Mesothelial cell of epicardium (in vitro differentiated cells): ENCODE data around the gene CRACR2B. TPM values are rescaled to one million over a fixed set of nuclear protein-coding genes. Genes with fewer than 3 reads are reported as not detected.
A peak's percentile ranks its signal among the peaks of the same experiment; 100 is the strongest.

Experiments
- DNase-seq, 2 experiments: peaks; one replicate each; pipeline ENCODE4 v3.0.0; 2021; ENCODE audit warnings: low spot score in 2 of 2; ENCODE audit not compliant: unreplicated experiment in 2 of 2
- H3K27ac Mint-ChIP-seq: 2 replicates; pipeline ENCODE4 v1.8.0; 2021; ENCODE audit warnings: mixed read lengths
- H3K27me3 Mint-ChIP-seq: 2 replicates; pipeline ENCODE4 v1.8.0; 2021; ENCODE audit warnings: low read depth, mixed read lengths
- H3K36me3 Mint-ChIP-seq: 2 replicates; pipeline ENCODE4 v1.8.0; 2021; ENCODE audit warnings: mixed read lengths
- H3K4me1 Mint-ChIP-seq: 2 replicates; pipeline ENCODE4 v1.8.0; 2021; ENCODE audit warnings: mixed read lengths
- H3K4me3 Mint-ChIP-seq: 2 replicates; pipeline ENCODE4 v1.8.0; 2021; ENCODE audit warnings: mild to moderate bottlenecking, moderate library complexity, mixed read lengths
- H3K9me3 Mint-ChIP-seq: 2 replicates; pipeline ENCODE4 v1.8.0; 2021; ENCODE audit warnings: mixed read lengths
- total RNA-seq: library from RNA; stranded (reverse); gene quantifications from 3 replicates; pipeline ENCODE4 v1.2.1, GENCODE V29; 2021
- TF ChIP-seq, protein P1 (sequence below): fragments of 200-600 bp; sonication (generic); IDR thresholded peaks from one replicate; pipeline ENCODE4 v1.5.0; 2021; ENCODE audit warnings: antibody characterized with exemption; ENCODE audit not compliant: unreplicated experiment

Gene CRACR2B
- total RNA-seq, 1 donor from 2014 or later: 9.9 TPM

DNA sequence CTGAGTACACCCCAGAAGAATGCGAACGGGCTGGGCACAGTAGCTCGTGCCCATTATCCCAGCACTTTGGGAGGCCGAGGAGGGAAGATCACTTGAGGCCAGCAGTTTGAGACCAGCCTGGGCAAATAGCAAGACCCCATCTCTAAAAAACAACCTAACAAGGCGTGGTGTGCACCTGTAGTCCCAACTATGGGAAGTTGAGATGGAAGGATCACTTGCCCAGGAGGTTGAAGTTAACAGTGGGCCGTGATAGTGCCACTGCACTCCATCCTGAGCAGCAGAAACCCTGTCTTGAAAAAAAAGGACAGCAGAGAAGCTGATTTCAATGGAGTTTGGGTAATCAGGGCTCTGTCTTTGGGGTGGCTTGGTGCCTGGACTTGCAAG is 14.7 kb upstream of the CRACR2B start:
- no peak overlapping the region for H3K4me3 Mint-ChIP-seq
- TF ChIP-seq, protein P1, sequence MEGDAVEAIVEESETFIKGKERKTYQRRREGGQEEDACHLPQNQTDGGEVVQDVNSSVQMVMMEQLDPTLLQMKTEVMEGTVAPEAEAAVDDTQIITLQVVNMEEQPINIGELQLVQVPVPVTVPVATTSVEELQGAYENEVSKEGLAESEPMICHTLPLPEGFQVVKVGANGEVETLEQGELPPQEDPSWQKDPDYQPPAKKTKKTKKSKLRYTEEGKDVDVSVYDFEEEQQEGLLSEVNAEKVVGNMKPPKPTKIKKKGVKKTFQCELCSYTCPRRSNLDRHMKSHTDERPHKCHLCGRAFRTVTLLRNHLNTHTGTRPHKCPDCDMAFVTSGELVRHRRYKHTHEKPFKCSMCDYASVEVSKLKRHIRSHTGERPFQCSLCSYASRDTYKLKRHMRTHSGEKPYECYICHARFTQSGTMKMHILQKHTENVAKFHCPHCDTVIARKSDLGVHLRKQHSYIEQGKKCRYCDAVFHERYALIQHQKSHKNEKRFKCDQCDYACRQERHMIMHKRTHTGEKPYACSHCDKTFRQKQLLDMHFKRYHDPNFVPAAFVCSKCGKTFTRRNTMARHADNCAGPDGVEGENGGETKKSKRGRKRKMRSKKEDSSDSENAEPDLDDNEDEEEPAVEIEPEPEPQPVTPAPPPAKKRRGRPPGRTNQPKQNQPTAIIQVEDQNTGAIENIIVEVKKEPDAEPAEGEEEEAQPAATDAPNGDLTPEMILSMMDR: no peak
- no peaks in the 10 kb centered on the region for H3K27me3 Mint-ChIP-seq
- no peak overlapping the region for H3K27ac Mint-ChIP-seq
- peaks cover 22% of the 10 kb centered on the region for H3K4me1 Mint-ChIP-seq
- DNase-seq: no peak
- no peaks in the 10 kb centered on the region for H3K9me3 Mint-ChIP-seq
- H3K36me3 Mint-ChIP-seq: peaks cover 5% of the 10 kb centered on the region

DNA sequence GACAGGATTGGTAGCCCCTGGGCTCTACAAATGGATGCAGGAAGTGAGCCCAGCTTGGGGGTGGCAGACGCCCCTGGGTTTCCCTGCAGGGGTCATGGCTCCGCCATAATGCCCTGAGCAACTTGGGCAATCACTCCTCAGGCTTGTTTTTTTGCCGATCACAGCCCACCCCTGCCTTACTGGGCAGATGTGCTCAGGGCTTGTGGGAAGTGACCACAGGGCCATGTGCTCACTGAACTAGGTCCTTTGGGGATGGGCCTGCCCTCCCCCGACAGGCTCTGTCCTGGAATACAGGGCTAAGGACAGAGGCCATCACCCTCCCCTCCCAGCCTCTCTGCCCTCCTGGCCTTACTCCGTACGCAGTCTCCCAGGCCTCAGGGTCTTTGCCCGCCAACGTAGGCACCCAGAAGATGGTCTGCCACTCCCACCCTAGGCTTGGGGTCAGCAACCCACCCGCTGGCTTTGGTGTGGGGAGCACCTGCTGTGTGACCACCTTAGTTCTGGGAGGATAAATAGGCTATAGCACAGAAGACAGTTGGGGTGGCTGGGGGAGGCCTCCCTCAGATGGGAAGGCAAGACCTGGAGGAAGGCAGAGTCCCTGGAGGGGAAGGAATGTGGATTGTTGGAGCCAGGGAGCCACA is 14.1 kb upstream of the CRACR2B start:
- H3K9me3 Mint-ChIP-seq: no peaks in the 10 kb centered on the region
- H3K27ac Mint-ChIP-seq: no peak overlapping the region
- no peak for DNase-seq
- H3K36me3 Mint-ChIP-seq: peaks cover 5% of the 10 kb centered on the region
- TF ChIP-seq, protein P1: no peak
- H3K4me3 Mint-ChIP-seq: no peak overlapping the region
- H3K27me3 Mint-ChIP-seq: no peaks in the 10 kb centered on the region
- H3K4me1 Mint-ChIP-seq: peaks cover 22% of the 10 kb centered on the region

DNA sequence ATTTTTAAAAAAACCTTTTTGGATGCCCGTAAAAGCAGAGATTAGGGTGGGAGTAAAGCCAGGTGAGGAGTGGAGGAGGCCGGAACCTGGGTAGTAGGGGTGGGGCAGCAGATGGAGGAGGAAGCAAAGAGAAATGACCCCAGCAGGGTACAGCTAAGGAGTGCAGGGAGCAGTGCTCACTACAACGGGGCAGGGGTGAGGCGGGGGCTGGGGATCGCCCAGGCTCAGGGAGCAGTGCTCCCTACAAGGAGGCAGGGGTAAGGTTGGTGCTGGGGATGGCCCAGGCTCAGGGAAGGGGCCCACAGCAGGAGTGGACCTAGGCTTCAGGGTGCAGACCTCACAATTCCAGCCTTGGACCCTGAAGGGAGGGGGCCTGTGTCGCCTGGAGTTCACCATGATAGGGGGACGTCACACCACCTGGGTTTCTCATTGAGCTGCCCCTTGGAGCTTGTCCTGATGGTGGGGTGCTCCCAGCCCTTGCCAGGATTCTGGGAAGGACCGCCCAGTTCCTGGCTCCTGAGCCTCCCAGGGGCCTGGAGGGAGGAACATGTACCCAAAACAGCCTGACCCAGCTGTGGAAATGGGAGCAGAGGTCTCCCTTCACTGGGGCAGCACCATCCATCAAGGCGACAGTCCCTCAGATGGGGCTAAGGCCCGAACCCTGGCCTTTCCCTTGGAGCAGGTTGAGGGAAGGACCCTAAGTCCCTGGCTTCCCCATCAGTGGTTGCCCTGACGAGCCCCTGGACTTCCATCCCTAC is 11.9 kb upstream of the CRACR2B start:
- TF ChIP-seq, protein P1: no peak
- no peak overlapping the region for H3K27ac Mint-ChIP-seq
- H3K9me3 Mint-ChIP-seq: no peaks in the 10 kb centered on the region
- no peaks in the 10 kb centered on the region for H3K27me3 Mint-ChIP-seq
- H3K4me1 Mint-ChIP-seq: peaks cover 13% of the 10 kb centered on the region
- H3K36me3 Mint-ChIP-seq: peaks cover 5% of the 10 kb centered on the region
- H3K4me3 Mint-ChIP-seq: no peak overlapping the region
- no peak for DNase-seq

DNA sequence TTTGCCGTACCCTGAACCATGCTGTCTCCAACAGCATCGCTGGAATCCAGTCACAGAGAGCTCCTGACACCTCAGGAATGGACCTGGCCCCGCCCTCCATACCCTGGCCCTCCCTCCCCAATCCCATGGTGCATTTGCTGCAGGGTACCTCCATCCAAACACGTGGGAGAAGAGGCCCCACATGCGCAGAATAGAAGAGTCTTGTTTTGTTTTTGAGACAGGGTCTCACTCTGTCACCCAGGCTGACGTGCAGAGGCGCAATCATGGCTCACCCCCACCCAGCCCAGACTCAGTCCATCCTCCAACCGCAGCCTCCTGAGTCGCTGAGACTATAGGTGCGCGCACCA is 11.3 kb upstream of the CRACR2B start:
- no peak for DNase-seq
- Mint-ChIP-seq H3K27ac (no peak overlapping the region), H3K4me1 (peaks cover 12% of the 10 kb centered on the region), H3K27me3 (no peaks in the 10 kb centered on the region), H3K36me3 (peaks cover 5% of the 10 kb centered on the region), H3K4me3 (no peak overlapping the region), H3K9me3 (no peaks in the 10 kb centered on the region)
- TF ChIP-seq, protein P1: no peak

DNA sequence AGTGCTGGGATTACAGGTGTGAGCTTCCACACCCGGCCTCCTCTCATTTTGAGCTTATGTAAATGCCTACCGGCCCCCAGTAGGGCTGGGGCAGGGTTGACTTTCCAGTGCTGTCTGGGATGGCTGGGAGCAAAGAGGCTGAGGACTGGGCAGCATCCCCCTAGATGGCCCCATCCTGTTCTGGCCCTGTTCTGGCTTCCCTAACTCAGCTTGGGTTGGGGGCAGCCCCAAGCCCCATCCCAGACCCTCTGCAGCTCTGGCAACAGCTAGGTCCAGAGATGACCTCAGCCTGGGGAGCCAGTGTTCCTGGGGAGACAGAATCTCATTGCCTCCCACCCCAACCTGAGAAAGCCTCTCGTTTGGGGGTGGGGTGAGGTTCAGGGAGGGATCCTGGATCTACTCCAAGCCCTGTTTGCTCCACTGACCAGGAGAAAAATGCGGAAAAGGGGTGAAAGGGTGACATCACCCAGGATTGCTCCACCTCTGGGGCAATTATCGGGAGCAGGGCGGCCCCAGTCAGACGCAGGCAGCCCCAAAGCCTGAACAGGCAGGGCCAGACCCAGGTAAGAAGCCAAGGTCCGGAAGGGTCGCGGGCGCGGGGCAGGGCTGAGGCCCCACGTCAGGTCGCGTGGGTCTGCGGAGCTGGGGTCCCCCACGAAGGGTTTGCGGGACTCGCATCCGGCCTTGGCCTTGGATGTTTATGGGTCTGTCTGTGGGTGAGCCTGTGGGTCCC is 9.2 kb upstream of the CRACR2B start, which contains the start of gene PNPLA2:
TSS of gene PNPLA2 (plus strand) at position 519 of the 733 bp plus-strand sequence. CDS start 805 bp downstream, outside the sequence.
- Mint-ChIP-seq H3K36me3 (peaks cover 4% of the 10 kb centered on the region), H3K27me3 (no peaks in the 10 kb centered on the region), H3K27ac (no peak within 1 kb of the TSS), H3K9me3 (no peaks in the 10 kb centered on the region), H3K4me1 (peaks cover 10% of the 10 kb centered on the region), H3K4me3 (peak within 1 kb of the TSS; percentile 78)
- TF ChIP-seq, protein P1: no peak
- no peak for DNase-seq
